PC-9 (cell line): Measurements from ENCODE around the gene SNRPD1. TPM values are rescaled to one million over a fixed set of nuclear protein-coding genes. Genes with fewer than 3 reads are reported as not detected.

Source experiments
- BruUV-seq: library from RNA; stranded (reverse); fragments of 400-500 nt; replicated peaks from 2 replicates; lab custom pipeline; 2021; lab: Mats Ljungman, UMichigan
- CTCF ChIA-PET: fragments of 300-600 bp; sonication (Branson Sonifier 250); formaldehyde crosslinking; loops from one replicate; lab custom pipeline; 2022; ENCODE audit warnings: antibody characterized with exemption; lab: Charles Lee
- POLR2A ChIA-PET: fragments of 300-600 bp; sonication (Branson Sonifier 250); formaldehyde crosslinking; loops from one replicate; lab custom pipeline; 2022; ENCODE audit warnings: antibody characterized with exemption; ENCODE audit not compliant: unreplicated experiment; lab: Charles Lee
- DNase-seq, 2 experiments: peaks; one replicate each; pipeline versions ENCODE4 v3.0.0 to v3.0.0-alpha.2; 2015 to 2022; ENCODE audit warnings: mixed read lengths in 1 of 2
- H2AFZ ChIP-seq: fragments of 200-600 bp; sonication (generic); 2 replicates; pipeline ENCODE4 v1.8.1; 2017; ENCODE audit warnings: antibody characterized with exemption
- H3F3A ChIP-seq: fragments of 200-600 bp; sonication (generic); 2 replicates; pipeline ENCODE4 v1.8.1; 2017; ENCODE audit warnings: antibody characterized with exemption, mild to moderate bottlenecking, low read depth; ENCODE audit not compliant: insufficient read depth
- H3K27ac ChIP-seq: fragments of 200-600 bp; sonication (generic); 2 replicates; pipeline ENCODE4 v1.6.1; 2016; ENCODE audit warnings: mixed run types
- H3K27me3 ChIP-seq: fragments of 200-600 bp; sonication (generic); 2 replicates; pipeline ENCODE4 v1.6.1; 2016; ENCODE audit warnings: low read depth, mixed run types; ENCODE audit not compliant: insufficient read depth
- H3K36me3 ChIP-seq: fragments of 200-600 bp; sonication (generic); 2 replicates; pipeline ENCODE4 v1.6.1; 2016; ENCODE audit warnings: low read depth, mixed run types
- H3K4me1 ChIP-seq: fragments of 200-600 bp; sonication (generic); replicated peaks from 2 replicates; pipeline ENCODE4 v1.6.1; 2016; ENCODE audit warnings: mixed run types; ENCODE audit not compliant: insufficient read depth
- H3K4me2 ChIP-seq: fragments of 200-600 bp; sonication (generic); 2 replicates; pipeline ENCODE4 v1.6.1; 2017; ENCODE audit warnings: mixed run types
- H3K4me3 ChIP-seq: fragments of 200-600 bp; sonication (generic); 2 replicates; pipeline ENCODE4 v1.6.1; 2016; ENCODE audit warnings: mixed run types
- H3K79me2 ChIP-seq: fragments of 200-600 bp; sonication (generic); 2 replicates; pipeline ENCODE4 v1.6.1; 2017; ENCODE audit warnings: low read depth, mixed run types
- H3K9me2 ChIP-seq: fragments of 200-600 bp; sonication (generic); 2 replicates; pipeline ENCODE4 v1.8.1; 2017; ENCODE audit warnings: mild to moderate bottlenecking; ENCODE audit not compliant: insufficient read depth
- H3K9me3 ChIP-seq: fragments of 200-600 bp; sonication (generic); 2 replicates; pipeline ENCODE4 v1.8.1; 2016; ENCODE audit warnings: low read depth; ENCODE audit not compliant: insufficient read depth
- H4K20me1 ChIP-seq: fragments of 200-600 bp; sonication (generic); 2 replicates; pipeline ENCODE4 v1.8.1; 2017; ENCODE audit not compliant: insufficient read depth
- CTCF ChIP-seq: fragments of 200-600 bp; sonication (generic); conservative IDR thresholded peaks from 2 replicates; pipeline ENCODE4 v1.6.1; 2017; ENCODE audit warnings: mixed run types, antibody characterized with exemption, mild to moderate bottlenecking, moderate library complexity
- EZH2 ChIP-seq: fragments of 200-600 bp; sonication (generic); IDR thresholded peaks from 2 replicates; pipeline ENCODE4 v1.8.0; 2017; ENCODE audit warnings: antibody characterized with exemption, low read depth
- intact Hi-C: fragments of 100-400 bp; cut with micrococcal nuclease; formaldehyde crosslinking; loops from one replicate; pipeline ENCODE4 v1.10.0; 2022; ENCODE audit not compliant: unreplicated experiment
- total RNA-seq: library from RNA; stranded (reverse); gene quantifications from 2 replicates; pipeline ENCODE4 v1.2.3, GENCODE V29; 2021

Gene SNRPD1
- total RNA-seq, 1 experiment from 2014 or later, result 57.6 TPM

GRCh38 chr18:21653361-21653760, 41.2 kb downstream of the SNRPD1 start:
- Histone ChIP-seq H3K27ac (no peak overlapping the region), H3K36me3 (no peaks in the 10 kb centered on the region; the same call in 1 of the 2 replicates), H2AFZ (no peak overlapping the region), H3K9me2 (no peaks in the 10 kb centered on the region), H3K4me3 (no peak overlapping the region), H3F3A (peaks cover 5% of the 10 kb centered on the region; the same call in 1 of the 2 replicates), H3K4me1 (0 out of 2 replicates have a peak, but pooled peaks cover 10% of the 10 kb centered on the region), H3K4me2 (no peak overlapping the region), H3K9me3 (no peaks in the 10 kb centered on the region), H4K20me1 (no peaks in the 10 kb centered on the region), H3K79me2 (no peaks in the 10 kb centered on the region), H3K27me3 (no peaks in the 10 kb centered on the region)
- no peak for DNase-seq
- POLR2A ChIA-PET, result no interaction called here
- no TSS peak for BruUV-seq
- intact Hi-C loops, result no loop called here
- CTCF ChIA-PET, result no interaction called here
- TF ChIP-seq EZH2, result no peak
- no peak for TF ChIP-seq CTCF

GRCh38 chr18:21656402-21656801, 44.3 kb downstream of the SNRPD1 start:
- Histone ChIP-seq H3K4me1 (0 out of 2 replicates have a peak, but pooled peaks cover 10% of the 10 kb centered on the region), H3K36me3 (no peaks in the 10 kb centered on the region; the same call in 1 of the 2 replicates), H3K4me2 (no peak overlapping the region), H3F3A (peaks cover 5% of the 10 kb centered on the region; the same call in 1 of the 2 replicates), H3K4me3 (no peak overlapping the region), H3K27me3 (no peaks in the 10 kb centered on the region), H3K79me2 (no peaks in the 10 kb centered on the region), H4K20me1 (no peaks in the 10 kb centered on the region), H3K9me3 (no peaks in the 10 kb centered on the region), H3K27ac (peak overlapping the region; percentile 23; the same call in 1 of the 2 replicates), H2AFZ (no peak overlapping the region), H3K9me2 (no peaks in the 10 kb centered on the region)
- BruUV-seq, result no TSS peak
- no peak for DNase-seq
- TF ChIP-seq CTCF, result no peak
- no peak for TF ChIP-seq EZH2
- ChIA-PET CTCF (no interaction called here), POLR2A (no interaction called here)
- intact Hi-C loops, result no loop called here

GRCh38 chr18:21660078-21660477, 48.0 kb downstream of the SNRPD1 start:
- BruUV-seq, result no TSS peak
- H3K27me3 ChIP-seq, result no peaks in the 10 kb centered on the region
- intact Hi-C loops, result no loop called here
- ChIA-PET POLR2A (no interaction called here), CTCF (no interaction called here)
- H3K79me2 ChIP-seq, result no peaks in the 10 kb centered on the region
- no peak overlapping the region for H3K27ac ChIP-seq
- H3F3A ChIP-seq, result peaks cover 5% of the 10 kb centered on the region; the same call in 1 of the 2 replicates
- H3K4me3 ChIP-seq, result no peak overlapping the region
- TF ChIP-seq CTCF (no peak), EZH2 (no peak)
- H3K9me3 ChIP-seq, result no peaks in the 10 kb centered on the region
- no peak overlapping the region for H3K4me2 ChIP-seq
- no peak overlapping the region for H2AFZ ChIP-seq
- DNase-seq, result no peak
- H3K4me1 ChIP-seq, result 0 out of 2 replicates have a peak, but pooled peaks cover 10% of the 10 kb centered on the region
- H3K9me2 ChIP-seq, result no peaks in the 10 kb centered on the region; the same call in 1 of the 2 replicates
- no peaks in the 10 kb centered on the region for H4K20me1 ChIP-seq
- no peaks in the 10 kb centered on the region for H3K36me3 ChIP-seq
